ENCODE results near the gene PVALEF.

The PVALEF gene

GRCh38 chr17:81157848-81158687 lies 7.2 kb upstream of the PVALEF start:
- DNase-seq (ENCODE audit: low spot score) = no peak
- in situ Hi-C loops (cut with MboI; ENCODE audit: low sequenced_read_pairs, unreplicated experiment) = no loop called here

GRCh38 chr17:81158688-81159590 lies 6.4 kb upstream of the PVALEF start:
- TF ChIP-seq CTCF (IDR thresholded peaks at IDR 0.05; ENCODE audit: borderline replicate concordance, control extremely low read depth, extremely low read depth, insufficient read depth, missing control alignments) = no peak
- DNase-seq (ENCODE audit: low spot score) = no peak

More at GRCh38 chr17:81157848-81158687, 7.2 kb upstream of the PVALEF start:
- TF ChIP-seq CTCF (IDR thresholded peaks at IDR 0.05; ENCODE audit: borderline replicate concordance, control extremely low read depth, extremely low read depth, insufficient read depth, missing control alignments) = no peak

DNA sequence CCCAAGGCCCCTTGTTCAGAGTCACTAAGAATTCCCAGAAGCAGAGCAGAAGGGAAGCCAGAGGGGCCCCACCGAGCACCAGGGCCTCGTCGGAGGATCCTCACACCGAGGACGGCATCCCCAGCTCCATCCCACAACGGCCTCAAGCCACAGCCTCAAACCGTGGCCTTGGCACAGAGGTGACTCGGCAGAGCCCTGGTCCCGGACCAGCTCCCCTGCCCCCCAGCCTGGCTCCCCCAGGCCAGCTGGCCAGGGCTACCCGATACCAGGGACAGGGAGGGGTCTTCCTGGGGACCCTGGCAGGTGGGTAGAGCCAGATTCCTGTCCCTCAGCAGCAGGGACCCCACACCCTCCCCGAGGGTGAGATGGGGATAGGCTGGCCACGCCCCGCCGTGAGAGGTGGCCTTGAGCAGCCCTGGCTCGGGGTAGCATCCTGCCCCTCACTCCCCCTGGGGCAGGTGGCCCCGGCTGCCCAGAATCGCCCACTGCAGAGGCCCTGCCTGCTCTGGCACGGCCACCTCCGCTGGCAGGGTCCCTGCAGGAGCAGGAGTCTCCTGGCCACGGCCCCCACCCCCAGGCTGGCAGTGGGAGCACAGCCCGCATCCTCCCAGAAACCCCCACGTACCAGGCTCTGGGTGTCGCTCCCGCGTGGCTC lies 5.6 kb upstream of the PVALEF start:
- in situ Hi-C loops (cut with MboI; ENCODE audit: low sequenced_read_pairs, unreplicated experiment) = no loop called here
- DNase-seq (ENCODE audit: low spot score) = no peak
- no peak for TF ChIP-seq CTCF (IDR thresholded peaks at IDR 0.05; ENCODE audit: borderline replicate concordance, control extremely low read depth, extremely low read depth, insufficient read depth, missing control alignments)

More at GRCh38 chr17:81158688-81159590, 6.4 kb upstream of the PVALEF start:
- in situ Hi-C loops (cut with MboI; ENCODE audit: low sequenced_read_pairs, unreplicated experiment) = no loop called here

DNA sequence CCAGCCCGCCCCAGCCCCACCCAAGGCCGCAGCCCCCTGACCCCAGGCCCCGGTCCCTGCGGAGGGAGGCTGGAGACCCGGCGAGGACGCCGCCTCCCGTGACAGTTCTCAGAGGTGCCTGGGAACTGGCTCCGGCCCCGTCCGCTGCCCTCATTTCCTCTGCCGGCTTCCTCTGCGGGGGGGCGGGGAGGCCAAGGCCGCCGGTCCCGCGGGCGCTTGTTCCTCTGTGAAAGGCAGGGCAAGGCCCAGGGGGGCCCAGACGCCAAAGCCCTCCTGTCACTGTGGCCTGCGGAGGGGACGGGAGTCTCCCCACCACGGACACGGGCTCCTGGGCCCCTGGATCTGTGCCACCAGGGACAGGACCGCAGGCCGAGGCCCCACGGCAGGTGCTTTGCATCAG lies 5.0 kb upstream of the PVALEF start:
- no peak for TF ChIP-seq CTCF (IDR thresholded peaks at IDR 0.05; ENCODE audit: borderline replicate concordance, control extremely low read depth, extremely low read depth, insufficient read depth, missing control alignments)
- DNase-seq (ENCODE audit: low spot score) = no peak
- in situ Hi-C loops (cut with MboI; ENCODE audit: low sequenced_read_pairs, unreplicated experiment) = no loop called here

GRCh38 chr17:81160747-81161453 lies 4.4 kb upstream of the PVALEF start:
- no peak for TF ChIP-seq CTCF (IDR thresholded peaks at IDR 0.05; ENCODE audit: borderline replicate concordance, control extremely low read depth, extremely low read depth, insufficient read depth, missing control alignments)
- in situ Hi-C loops (cut with MboI; ENCODE audit: low sequenced_read_pairs, unreplicated experiment) = no loop called here

More at GRCh38 chr17:81160747-81161453, 4.4 kb upstream of the PVALEF start:
- DNase-seq (ENCODE audit: low spot score) = no peak
